Left kidney (tissue), 2 donors: ENCODE measurements around the gene CFAP92. TPM values are rescaled to one million over a fixed set of nuclear protein-coding genes. Genes with fewer than 3 reads are reported as not detected.

Source experiments
- DNase-seq: peaks from one replicate; pipeline ENCODE4 v3.0.0-alpha.2; 2013
- polyA plus RNA-seq: library from polyadenylated mRNA; unstranded; fragments of 120-200 nt; gene quantifications from one replicate; pipeline ENCODE4 v1.2.1, GENCODE V29; 2013; ENCODE audit not compliant: insufficient read length

The CFAP92 gene
- polyA plus RNA-seq, 1 donor, result 1.7 TPM

- DNase-seq, result no peak
Observed at GRCh38 chr3:128864351-128864811, 129.5 kb downstream of the CFAP92 start.

DNA sequence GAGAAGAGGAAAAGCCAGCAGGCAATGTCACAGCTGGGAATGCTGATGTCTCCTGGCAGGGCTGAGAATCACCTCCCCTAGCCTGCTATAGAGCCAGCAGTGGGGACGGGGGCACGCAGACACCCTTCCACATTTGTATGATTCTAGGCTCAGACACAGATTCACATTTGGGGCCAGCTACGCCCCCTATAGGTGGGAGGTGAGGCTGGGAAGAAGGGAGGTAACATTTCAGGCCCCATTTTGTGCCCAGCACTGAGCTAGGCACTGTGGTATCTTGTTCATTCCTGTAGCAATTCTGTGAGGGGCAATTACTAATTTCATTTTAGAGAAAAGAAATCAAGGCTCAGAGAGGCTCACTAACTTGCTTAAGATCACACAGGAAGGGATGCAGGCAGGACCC, 130.3 kb downstream of the CFAP92 start:
- no peak for DNase-seq

- no peak for DNase-seq
Observed at GRCh38 chr3:128861491-128861890, 132.4 kb downstream of the CFAP92 start.

Other genes starting within 250 kb of the CFAP92 start
- gene ACAD9, start 114.5 kb downstream of the CFAP92 start, polyA plus RNA-seq, result 50.7 TPM
- 1.7 TPM for gene EFCC1, start 7.2 kb upstream of the CFAP92 start, polyA plus RNA-seq
- 0.47 TPM for gene GP9, start 66.7 kb upstream of the CFAP92 start, polyA plus RNA-seq
- gene RAB43, start 127.7 kb upstream of the CFAP92 start, polyA plus RNA-seq, result 4.0 TPM
- 53.1 TPM for gene ISY1, start 167.0 kb upstream of the CFAP92 start, polyA plus RNA-seq
- gene CNBP, start 189.8 kb upstream of the CFAP92 start, polyA plus RNA-seq, result 399 TPM